H1 (cell line): ENCODE results near the gene CLDN7.

Source experiments
- BCL11A ChIP-seq, 2 experiments: IDR thresholded peaks; one replicate each; pipeline ENCODE4 v1.6.1; 2011; ENCODE audit warnings: low read depth in 2 of 2, low read length in 2 of 2, mild to moderate bottlenecking in 2 of 2
- CHD1 ChIP-seq: IDR thresholded peaks from 2 replicates; pipeline ENCODE4 v1.6.1; 2012; ENCODE audit warnings: low read depth, low read length, improper control_type of control experiment
- CTCF ChIP-seq, 3 experiments: IDR thresholded peaks; 1 replicate in 2 of 3; 2 replicates in 1 of 3; pipeline versions ENCODE4 v1.5.1 to v1.6.1; 2011; ENCODE audit warnings: low read length in 3 of 3, mild to moderate bottlenecking in 3 of 3, inconsistent platforms in 2 of 3, low read depth in 1 of 3, moderate library complexity in 1 of 3; ENCODE audit not compliant: insufficient read depth in 1 of 3; ENCODE audit errors: control extremely low read depth in 1 of 3
- MAFK ChIP-seq: IDR thresholded peaks from 2 replicates; pipeline ENCODE4 v1.6.1; 2012; ENCODE audit warnings: low read depth, mild to moderate bottlenecking, improper control_type of control experiment, low read length
- POLR2A ChIP-seq, 2 experiments: IDR thresholded peaks; 1 replicate in 1 of 2; 2 replicates in 1 of 2; pipeline ENCODE4 v1.6.1; 2011; ENCODE audit warnings: low read depth in 2 of 2, low read length in 2 of 2, mild to moderate bottlenecking in 2 of 2; ENCODE audit errors: control extremely low read depth in 1 of 2
- POLR2AphosphoS5 ChIP-seq: IDR thresholded peaks from 2 replicates; pipeline ENCODE4 v1.6.1; 2011; ENCODE audit warnings: low read depth, low read length

GRCh38 chr17:7219812-7220592 is 42.3 kb downstream of the CLDN7 start, which contains the start of the genes ACADVL and DLG4:
- no peak for TF ChIP-seq CTCF (IDR thresholded peaks at IDR 0.05; ENCODE audit: control extremely low read depth in 1 of 3, insufficient read depth in 1 of 3, low read depth in 1 of 3, low read length in 3 of 3)
- TF ChIP-seq CHD1, result no peak
- peak; percentile 60; the same call in 1 of the 2 replicates for TF ChIP-seq MAFK
- peak; percentile 79 to 90 for TF ChIP-seq POLR2A (IDR thresholded peaks at IDR 0.05; ENCODE audit: control extremely low read depth in 1 of 2, low read depth in 2 of 2, low read length in 2 of 2)
- TF ChIP-seq BCL11A (IDR thresholded peaks at IDR 0.05; ENCODE audit: low read depth in 2 of 2, low read length in 2 of 2), result no peak
- peak; percentile 21 for TF ChIP-seq POLR2AphosphoS5
